ENCODE measurements around the gene TAGAP.

TAGAP gene

GRCh38 chr6:159071843-159072769 lies 27.3 kb upstream of the TAGAP start:
- no peak for DNase-seq

- DNase-seq: no peak
These were observed 24.2 kb upstream of the TAGAP start for GRCh38 chr6:159068904-159069578.

- DNase-seq: no peak
These were observed 22.5 kb upstream of the TAGAP start for GRCh38 chr6:159067334-159067733.

GRCh38 chr6:159066483-159066882 lies 21.7 kb upstream of the TAGAP start:
- DNase-seq: no peak

GRCh38 chr6:159065759-159066329 lies 21.1 kb upstream of the TAGAP start:
- DNase-seq: no peak

GRCh38 chr6:159065091-159065490 lies 20.3 kb upstream of the TAGAP start:
- no peak for DNase-seq

GRCh38 chr6:159064477-159064876 lies 19.7 kb upstream of the TAGAP start:
- no peak for DNase-seq

GRCh38 chr6:159063549-159063948 lies 18.8 kb upstream of the TAGAP start:
- no peak for DNase-seq

GRCh38 chr6:159062976-159063375 lies 18.2 kb upstream of the TAGAP start:
- DNase-seq: no peak

GRCh38 chr6:159062564-159062945 lies 17.8 kb upstream of the TAGAP start:
- DNase-seq: no peak

- DNase-seq: no peak
These were observed 17.2 kb upstream of the TAGAP start for GRCh38 chr6:159061805-159062563.

GRCh38 chr6:159061146-159061545 lies 16.4 kb upstream of the TAGAP start:
- DNase-seq: no peak

GRCh38 chr6:159059885-159060506 lies 15.2 kb upstream of the TAGAP start:
- DNase-seq: no peak

- DNase-seq: no peak
These were observed 14.3 kb upstream of the TAGAP start for GRCh38 chr6:159059141-159059540.

- no peak for DNase-seq
These were observed 12.1 kb upstream of the TAGAP start for GRCh38 chr6:159056899-159057298.

GRCh38 chr6:159056432-159056831 lies 11.6 kb upstream of the TAGAP start:
- no peak for DNase-seq

- no peak for DNase-seq
These were observed 11.2 kb upstream of the TAGAP start for GRCh38 chr6:159056003-159056402.

GRCh38 chr6:159053781-159054398 lies 9.1 kb upstream of the TAGAP start:
- DNase-seq: no peak

- DNase-seq: no peak
These were observed 7.9 kb upstream of the TAGAP start for GRCh38 chr6:159052720-159053119.

- DNase-seq: no peak
These were observed 3.3 kb upstream of the TAGAP start for GRCh38 chr6:159047891-159048685.

- DNase-seq: no peak
These were observed 1.0 kb upstream of the TAGAP start for GRCh38 chr6:159045801-159046200.
